ENCODE data around the gene LRCH4.

DNA sequence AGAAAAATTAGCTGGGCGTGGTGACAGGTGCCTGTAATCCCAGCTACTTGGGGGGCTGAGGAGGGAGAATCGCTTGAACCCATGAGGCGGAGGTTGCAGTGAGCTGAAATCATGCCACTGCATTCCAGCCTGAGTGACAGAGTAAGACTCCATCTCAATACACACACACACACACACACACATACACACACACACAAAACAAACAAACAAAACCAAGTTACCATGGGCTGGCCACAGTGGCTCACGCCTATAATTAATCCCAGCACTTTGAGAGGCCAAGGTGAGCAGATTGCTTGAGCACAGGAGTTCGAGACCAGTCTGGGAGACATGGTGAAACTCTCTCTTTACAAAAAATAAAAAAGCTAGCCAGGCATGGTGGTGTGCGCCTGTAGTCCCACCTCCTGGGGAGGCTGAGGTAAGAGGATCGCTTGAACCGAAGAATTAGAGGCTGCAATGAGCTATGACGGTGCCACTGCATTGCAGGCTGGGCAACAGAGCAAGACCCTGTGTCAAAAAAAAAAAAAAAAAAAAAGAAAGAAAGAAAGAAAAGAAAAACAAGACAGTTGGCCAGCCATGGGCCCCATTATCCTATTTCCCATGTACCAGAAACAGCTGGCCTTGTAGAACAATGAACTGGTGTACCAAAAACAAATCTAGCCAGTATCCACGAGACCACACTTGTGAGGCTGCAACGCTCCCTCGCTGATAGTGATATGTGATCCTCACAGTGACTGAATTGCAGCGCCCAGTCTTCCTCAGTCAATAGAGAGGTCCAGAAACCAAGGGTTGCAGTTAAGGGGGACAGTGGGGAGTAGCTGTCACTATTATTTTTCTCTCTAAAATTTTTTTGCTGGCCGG, 53.5 kb downstream of the LRCH4 start:
- TF ChIP-seq, protein P1, sequence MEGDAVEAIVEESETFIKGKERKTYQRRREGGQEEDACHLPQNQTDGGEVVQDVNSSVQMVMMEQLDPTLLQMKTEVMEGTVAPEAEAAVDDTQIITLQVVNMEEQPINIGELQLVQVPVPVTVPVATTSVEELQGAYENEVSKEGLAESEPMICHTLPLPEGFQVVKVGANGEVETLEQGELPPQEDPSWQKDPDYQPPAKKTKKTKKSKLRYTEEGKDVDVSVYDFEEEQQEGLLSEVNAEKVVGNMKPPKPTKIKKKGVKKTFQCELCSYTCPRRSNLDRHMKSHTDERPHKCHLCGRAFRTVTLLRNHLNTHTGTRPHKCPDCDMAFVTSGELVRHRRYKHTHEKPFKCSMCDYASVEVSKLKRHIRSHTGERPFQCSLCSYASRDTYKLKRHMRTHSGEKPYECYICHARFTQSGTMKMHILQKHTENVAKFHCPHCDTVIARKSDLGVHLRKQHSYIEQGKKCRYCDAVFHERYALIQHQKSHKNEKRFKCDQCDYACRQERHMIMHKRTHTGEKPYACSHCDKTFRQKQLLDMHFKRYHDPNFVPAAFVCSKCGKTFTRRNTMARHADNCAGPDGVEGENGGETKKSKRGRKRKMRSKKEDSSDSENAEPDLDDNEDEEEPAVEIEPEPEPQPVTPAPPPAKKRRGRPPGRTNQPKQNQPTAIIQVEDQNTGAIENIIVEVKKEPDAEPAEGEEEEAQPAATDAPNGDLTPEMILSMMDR (IDR thresholded peaks at IDR 0.05): no peak
- no peak for TF ChIP-seq POLR2AphosphoS5 (IDR thresholded peaks at IDR 0.05)
